CD14-positive monocyte (primary cell): Measurements from ENCODE around the gene LGI4. TPM values are rescaled to one million over a fixed set of nuclear protein-coding genes. Genes with fewer than 3 reads are reported as not detected.

Source experiments
- DNase-seq, 3 donors: peaks; one replicate each; pipeline ENCODE4 v3.0.0-alpha.2; 2011 to 2022
- H2AFZ ChIP-seq: 2 replicates; pipeline ENCODE4 v1.6.0; 2012; ENCODE audit warnings: mild to moderate bottlenecking, low read depth, low read length, inconsistent platforms; ENCODE audit not compliant: insufficient read depth, poor library complexity, severe bottlenecking
- H3K27ac ChIP-seq, 2 donors: 1 replicate in 1 of 2; 2 replicates in 1 of 2; pipeline ENCODE4 v1.5.1; 2012 to 2013; ENCODE audit warnings: low read length in 2 of 2, control low read depth in 1 of 2, inconsistent platforms in 1 of 2, low read depth in 1 of 2, mild to moderate bottlenecking in 1 of 2
- H3K27me3 ChIP-seq, 2 donors: one replicate each; pipeline versions ENCODE4 v1.6.0 to v1.6.1; 2011 to 2013; ENCODE audit warnings: low read length in 2 of 2; ENCODE audit not compliant: control insufficient read depth in 2 of 2, insufficient read depth in 2 of 2
- H3K36me3 ChIP-seq, 2 donors: replicated peaks in 1 of 2; 1 replicate in 1 of 2; 2 replicates in 1 of 2; pipeline versions ENCODE4 v1.5.1 to v1.6.1; 2012 to 2013; ENCODE audit warnings: low read length in 2 of 2, control low read depth in 1 of 2, inconsistent platforms in 1 of 2, mild to moderate bottlenecking in 1 of 2; ENCODE audit not compliant: insufficient read depth in 2 of 2, control insufficient read depth in 1 of 2
- H3K4me1 ChIP-seq, 2 donors: 1 replicate in 1 of 2; 2 replicates in 1 of 2; pipeline versions ENCODE4 v1.5.1 to v1.6.1; 2012 to 2013; ENCODE audit warnings: low read length in 2 of 2, control low read depth in 1 of 2, inconsistent platforms in 1 of 2, mild to moderate bottlenecking in 1 of 2, moderate library complexity in 1 of 2; ENCODE audit not compliant: insufficient read depth in 2 of 2, control insufficient read depth in 1 of 2
- H3K4me2 ChIP-seq: replicated peaks from 2 replicates; pipeline ENCODE3; 2012; ENCODE audit warnings: low read length, moderate library complexity, mild to moderate bottlenecking; ENCODE audit not compliant: poor library complexity, severe bottlenecking; ENCODE audit errors: extremely low read depth
- H3K4me3 ChIP-seq, 3 experiments: fragments of 200-600 bp in 1 of 3; sonication (generic) in 1 of 3; replicated peaks in 1 of 3; 1 replicate in 2 of 3; 2 replicates in 1 of 3; pipeline ENCODE4 v1.5.1; 2011 to 2013; ENCODE audit warnings: low read length in 3 of 3, mild to moderate bottlenecking in 3 of 3, control low read depth in 2 of 3, low read depth in 2 of 3, inconsistent platforms in 1 of 3, moderate library complexity in 1 of 3
- H3K79me2 ChIP-seq: 2 replicates; pipeline ENCODE4 v1.6.0; 2012; ENCODE audit warnings: mild to moderate bottlenecking, control low read depth, inconsistent platforms, low read length, moderate library complexity; ENCODE audit not compliant: insufficient read depth
- H3K9ac ChIP-seq: 2 replicates; pipeline ENCODE4 v1.6.0; 2017; ENCODE audit warnings: low read length, mild to moderate bottlenecking; ENCODE audit not compliant: insufficient read depth, poor library complexity, severe bottlenecking
- H3K9me3 ChIP-seq, 2 donors: replicated peaks in 1 of 2; 1 replicate in 1 of 2; 2 replicates in 1 of 2; pipeline versions ENCODE4 v1.5.1 to v1.6.1; 2012 to 2013; ENCODE audit warnings: low read length in 2 of 2, control low read depth in 1 of 2; ENCODE audit not compliant: control insufficient read depth in 1 of 2, insufficient read depth in 1 of 2
- H4K20me1 ChIP-seq: 2 replicates; pipeline ENCODE4 v1.6.0; 2012; ENCODE audit warnings: mild to moderate bottlenecking, low read length, control low read depth, moderate library complexity; ENCODE audit not compliant: insufficient read depth
- H3K27ac Mint-ChIP-seq, 7 donors: one replicate each; pipeline ENCODE4 v1.8.0; 2020; ENCODE audit warnings: mild to moderate bottlenecking in 7 of 7, mixed read lengths in 7 of 7, moderate library complexity in 6 of 7, inconsistent platforms in 2 of 7
- H3K27me3 Mint-ChIP-seq, 3 donors: one replicate each; pipeline ENCODE4 v1.8.0; 2021 to 2022; ENCODE audit warnings: low read depth in 3 of 3, mild to moderate bottlenecking in 3 of 3, mixed read lengths in 3 of 3, moderate library complexity in 3 of 3, inconsistent platforms in 1 of 3
- H3K36me3 Mint-ChIP-seq, 2 donors: one replicate each; pipeline ENCODE4 v1.8.0; 2020; ENCODE audit warnings: mixed read lengths in 2 of 2, inconsistent platforms in 1 of 2, mild to moderate bottlenecking in 1 of 2
- H3K4me1 Mint-ChIP-seq: one replicate; pipeline ENCODE4 v1.8.0; 2020; ENCODE audit warnings: mild to moderate bottlenecking, mixed read lengths
- H3K4me3 Mint-ChIP-seq, 2 donors: one replicate each; pipeline ENCODE4 v1.8.0; 2020; ENCODE audit warnings: mild to moderate bottlenecking in 2 of 2, mixed read lengths in 2 of 2, moderate library complexity in 1 of 2
- H3K9me3 Mint-ChIP-seq, 7 donors: one replicate each; pipeline ENCODE4 v1.8.0; 2020 to 2022; ENCODE audit warnings: mixed read lengths in 7 of 7, mild to moderate bottlenecking in 6 of 7, moderate library complexity in 6 of 7, inconsistent platforms in 2 of 7
- WGBS: methylation state at CpG from one replicate; pipeline ENCODE4 v1.1.5; 2013; ENCODE audit warnings: missing lambda C conversion rate; ENCODE audit not compliant: insufficient coverage; 5-methylcytosine and 5-hydroxymethylcytosine counted together
- intact Hi-C, 2 donors: fragments of 100-400 bp; cut with micrococcal nuclease; formaldehyde crosslinking; loops; one replicate each; pipeline versions ENCODE4 v1.15.0 to v1.15.1; 2023
- polyA plus RNA-seq, 3 donors: library from polyadenylated mRNA; depleted of rRNA in 1 of 3; unstranded in 2 of 3; stranded (reverse) in 1 of 3; fragments of 300-500 nt in 2 of 3; fragments of >200 nt in 1 of 3; fragmentation: Illumina TruSeq in 2 of 3; gene quantifications; 1 replicate in 2 of 3; 2 replicates in 1 of 3; pipeline ENCODE4 v1.2.3, GENCODE V29; 2012 to 2021
- TF ChIP-seq, protein P1 (sequence below): fragments of 200-600 bp; IDR thresholded peaks from one replicate; pipeline ENCODE4 v1.8.0; 2022; ENCODE audit warnings: antibody characterized with exemption, mild to moderate bottlenecking

LGI4 gene
- polyA plus RNA-seq, 3 donors = 1.1 TPM; not detected in 2

DNA sequence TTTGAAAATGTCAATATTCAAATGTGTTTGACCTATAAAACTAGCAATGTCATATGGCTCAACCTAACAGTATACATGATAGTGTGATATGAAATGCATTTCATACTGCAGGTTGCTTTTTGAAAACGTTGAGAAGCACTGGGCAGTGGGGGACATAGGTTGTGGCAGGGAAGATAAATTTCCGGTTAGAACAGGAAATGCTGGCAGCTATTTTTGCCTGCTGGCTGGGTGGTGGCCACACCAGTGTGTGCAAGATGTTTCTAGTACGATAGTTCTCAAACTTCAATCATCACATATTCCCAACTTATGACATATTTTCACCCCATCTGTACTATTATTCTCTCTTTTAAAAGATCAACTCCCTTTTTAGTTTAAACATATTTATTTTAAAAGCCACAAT, 36.9 kb upstream of the LGI4 start:
- H3K36me3 Mint-ChIP-seq = peaks cover 31 to 44% of the 10 kb centered on the region in 2 donors
- peak overlapping the region in 1 of 2 donors; percentile 21 for H3K4me3 Mint-ChIP-seq

DNA sequence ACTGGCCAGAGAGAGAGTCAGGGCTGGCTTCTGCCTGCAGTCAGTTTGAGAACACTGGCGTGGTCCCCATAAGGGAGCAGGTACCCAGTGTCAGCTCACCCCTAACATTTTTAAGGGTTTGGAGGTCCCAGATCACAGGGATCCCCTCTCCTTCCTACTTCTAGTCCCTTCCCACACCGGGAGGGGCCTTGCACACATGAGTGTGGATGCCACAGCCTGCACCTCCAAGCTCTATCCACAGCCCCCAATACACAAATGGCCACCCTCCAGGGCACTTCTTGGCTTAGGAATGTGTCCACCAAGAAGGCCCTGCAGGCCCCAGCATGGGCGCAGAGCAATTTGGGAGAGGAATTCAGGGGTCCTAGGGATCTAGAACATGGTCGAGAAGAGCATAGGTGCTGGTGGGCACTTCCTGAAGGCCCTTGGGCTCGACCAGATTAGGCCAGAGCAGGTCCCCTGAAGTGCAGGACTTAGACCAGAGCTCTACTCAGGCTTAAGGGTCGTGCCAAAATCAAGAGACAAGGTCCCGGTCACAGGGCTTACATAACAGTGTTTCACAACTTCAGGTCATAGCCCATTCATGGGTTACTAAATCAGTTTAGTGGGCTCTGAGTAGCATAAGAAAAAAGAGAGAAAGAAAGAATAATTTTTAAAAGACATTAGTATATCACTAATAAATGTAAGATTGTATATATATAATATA, 35.7 kb upstream of the LGI4 start:
- Histone ChIP-seq H3K27ac (peak overlapping the region; percentile 2 to 57), H3K27me3 (no peaks in the 10 kb centered on the region), H3K79me2 (peaks cover 9% of the 10 kb centered on the region), H2AFZ (no peak overlapping the region), H3K9me3 (peaks cover 6 to 12% of the 10 kb centered on the region in 2 donors), H3K36me3 (peaks cover 32 to 45% of the 10 kb centered on the region in 2 donors), H3K4me1 (peaks cover 42 to 58% of the 10 kb centered on the region in 2 donors), H3K4me3 (no peak overlapping the region), H3K4me2 (no peak overlapping the region), H4K20me1 (peaks cover 11% of the 10 kb centered on the region), H3K9ac (no peak overlapping the region)
- peaks cover 9 to 13% (median 10%) of the 10 kb centered on the region in 7 donors for H3K9me3 Mint-ChIP-seq
- peaks cover 43 to 56% of the 10 kb centered on the region in 2 donors for H3K36me3 Mint-ChIP-seq
- H3K4me1 Mint-ChIP-seq = peaks cover 72% of the 10 kb centered on the region
- H3K27me3 Mint-ChIP-seq = no peaks in the 10 kb centered on the region
- TF ChIP-seq, protein P1, sequence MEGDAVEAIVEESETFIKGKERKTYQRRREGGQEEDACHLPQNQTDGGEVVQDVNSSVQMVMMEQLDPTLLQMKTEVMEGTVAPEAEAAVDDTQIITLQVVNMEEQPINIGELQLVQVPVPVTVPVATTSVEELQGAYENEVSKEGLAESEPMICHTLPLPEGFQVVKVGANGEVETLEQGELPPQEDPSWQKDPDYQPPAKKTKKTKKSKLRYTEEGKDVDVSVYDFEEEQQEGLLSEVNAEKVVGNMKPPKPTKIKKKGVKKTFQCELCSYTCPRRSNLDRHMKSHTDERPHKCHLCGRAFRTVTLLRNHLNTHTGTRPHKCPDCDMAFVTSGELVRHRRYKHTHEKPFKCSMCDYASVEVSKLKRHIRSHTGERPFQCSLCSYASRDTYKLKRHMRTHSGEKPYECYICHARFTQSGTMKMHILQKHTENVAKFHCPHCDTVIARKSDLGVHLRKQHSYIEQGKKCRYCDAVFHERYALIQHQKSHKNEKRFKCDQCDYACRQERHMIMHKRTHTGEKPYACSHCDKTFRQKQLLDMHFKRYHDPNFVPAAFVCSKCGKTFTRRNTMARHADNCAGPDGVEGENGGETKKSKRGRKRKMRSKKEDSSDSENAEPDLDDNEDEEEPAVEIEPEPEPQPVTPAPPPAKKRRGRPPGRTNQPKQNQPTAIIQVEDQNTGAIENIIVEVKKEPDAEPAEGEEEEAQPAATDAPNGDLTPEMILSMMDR = no peak
- peak in 1 of 3 donors; percentile 58 for DNase-seq
- peak overlapping the region in 1 of 2 donors; percentile 35 for H3K4me3 Mint-ChIP-seq
- H3K27ac Mint-ChIP-seq = peak overlapping the region; percentile 23 to 88 (median 74)
- WGBS = 71% methylated on average over 4 of the region's 7 CpGs
- intact Hi-C loops = no loop called here

More for the DNA sequence above, 36.9 kb upstream of the LGI4 start:
- H3K4me1 ChIP-seq = peaks cover 46 to 61% of the 10 kb centered on the region in 2 donors
- peak in 1 of 3 donors; percentile 35 for DNase-seq
- no peak overlapping the region for H3K9ac ChIP-seq
- no peak overlapping the region for H2AFZ ChIP-seq
- H3K27me3 ChIP-seq = no peaks in the 10 kb centered on the region
- peaks cover 6% of the 10 kb centered on the region for H4K20me1 ChIP-seq
- peaks cover 20 to 33% of the 10 kb centered on the region in 2 donors for H3K36me3 ChIP-seq
- H3K9me3 ChIP-seq = no peaks in the 10 kb centered on the region
- peaks cover 6% of the 10 kb centered on the region for H3K79me2 ChIP-seq
- peak overlapping the region; percentile 10 for H3K4me2 ChIP-seq
- no peak overlapping the region for H3K4me3 ChIP-seq
- TF ChIP-seq, protein P1 = no peak
- intact Hi-C loops = no loop called here
- Mint-ChIP-seq H3K27me3 (no peaks in the 10 kb centered on the region), H3K9me3 (peaks cover 0 to 5% (median 0%) of the 10 kb centered on the region in 7 donors), H3K4me1 (peaks cover 71% of the 10 kb centered on the region), H3K27ac (peak overlapping the region in 4 of 7 donors; percentile 32 to 86 (median 34))
- WGBS = 0% methylated on average over 1 of the region's 3 CpGs
- H3K27ac ChIP-seq = peak overlapping the region in 1 of 2 donors; percentile 57
